Thyroid gland (tissue), 4 donors: ENCODE results near the gene MTMR2.

ENCODE experiments used
- POLR2A ChIP-seq, 2 donors: fragments of 450-650 bp; IDR thresholded peaks; one replicate each; pipeline ENCODE4 v1.6.1; 2017; ENCODE audit warnings: antibody characterized with exemption in 2 of 2, mild to moderate bottlenecking in 2 of 2, moderate library complexity in 1 of 2
- TF ChIP-seq, protein P1 (sequence below), 6 experiments: fragments of 200-600 bp in 3 of 6; fragments of 450-650 bp in 3 of 6; sonication (generic) in 3 of 6; IDR thresholded peaks; one replicate each; pipeline ENCODE4 v1.5.1; 2016 to 2019; ENCODE audit warnings: antibody characterized with exemption in 6 of 6, mild to moderate bottlenecking in 2 of 6, inconsistent platforms in 1 of 6, moderate library complexity in 1 of 6

DNA sequence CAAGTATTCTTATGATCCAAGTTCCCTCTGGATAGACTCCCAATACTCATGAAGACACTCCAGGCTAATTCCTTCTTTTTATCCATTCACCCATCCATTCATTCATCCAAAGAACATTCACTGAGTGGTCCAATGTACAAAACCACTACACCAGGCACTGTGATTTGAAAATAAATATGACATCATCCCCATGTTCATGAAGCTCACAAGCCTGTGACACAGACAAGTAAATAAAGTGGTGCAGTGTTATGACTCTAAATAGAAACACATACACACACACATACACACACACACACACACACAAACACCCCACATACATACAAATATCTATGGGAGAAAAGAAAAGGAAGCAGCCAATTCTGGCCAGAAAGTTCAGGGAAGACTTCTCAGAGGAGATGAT, 35.5 kb downstream of the MTMR2 start:
- TF ChIP-seq, protein P1, sequence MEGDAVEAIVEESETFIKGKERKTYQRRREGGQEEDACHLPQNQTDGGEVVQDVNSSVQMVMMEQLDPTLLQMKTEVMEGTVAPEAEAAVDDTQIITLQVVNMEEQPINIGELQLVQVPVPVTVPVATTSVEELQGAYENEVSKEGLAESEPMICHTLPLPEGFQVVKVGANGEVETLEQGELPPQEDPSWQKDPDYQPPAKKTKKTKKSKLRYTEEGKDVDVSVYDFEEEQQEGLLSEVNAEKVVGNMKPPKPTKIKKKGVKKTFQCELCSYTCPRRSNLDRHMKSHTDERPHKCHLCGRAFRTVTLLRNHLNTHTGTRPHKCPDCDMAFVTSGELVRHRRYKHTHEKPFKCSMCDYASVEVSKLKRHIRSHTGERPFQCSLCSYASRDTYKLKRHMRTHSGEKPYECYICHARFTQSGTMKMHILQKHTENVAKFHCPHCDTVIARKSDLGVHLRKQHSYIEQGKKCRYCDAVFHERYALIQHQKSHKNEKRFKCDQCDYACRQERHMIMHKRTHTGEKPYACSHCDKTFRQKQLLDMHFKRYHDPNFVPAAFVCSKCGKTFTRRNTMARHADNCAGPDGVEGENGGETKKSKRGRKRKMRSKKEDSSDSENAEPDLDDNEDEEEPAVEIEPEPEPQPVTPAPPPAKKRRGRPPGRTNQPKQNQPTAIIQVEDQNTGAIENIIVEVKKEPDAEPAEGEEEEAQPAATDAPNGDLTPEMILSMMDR (IDR thresholded peaks at IDR 0.05), result no peak
- no peak for TF ChIP-seq POLR2A (IDR thresholded peaks at IDR 0.05)
